SK-MEL-5 (cell line): ENCODE data around the gene ZMPSTE24. TPM values are rescaled to one million over a fixed set of nuclear protein-coding genes. Genes with fewer than 3 reads are reported as not detected.

ENCODE experiments used
- DNase-seq: peaks from one replicate; pipeline ENCODE4 v3.0.0-alpha.2; 2016; ENCODE audit warnings: low read depth, low spot score
- in situ Hi-C: cut with HindIII; loops from 2 replicates; pipeline ENCODE4 v1.10.0; 2016; ENCODE audit warnings: low sequenced_read_pairs, high pct_unique_total_duplicates, low pct_unique_long_range_greater_than_20kb
- total RNA-seq: library from RNA; depleted of rRNA; stranded (reverse); fragments of >200 nt; shearing (Covaris generic); gene quantifications from 2 replicates; pipeline ENCODE4 v1.2.3, GENCODE V29; 2014

The ZMPSTE24 gene
- total RNA-seq, 1 experiment from 2014 or later, result 56.5 TPM

- DNase-seq, result no peak
- in situ Hi-C loops, result no loop called here
Observed at GRCh38 chr1:40252601-40253000, 5.4 kb upstream of the ZMPSTE24 start.

- DNase-seq, result no peak
- in situ Hi-C loops, result no loop called here
Observed at GRCh38 chr1:40255231-40255630, 2.8 kb upstream of the ZMPSTE24 start.

DNA sequence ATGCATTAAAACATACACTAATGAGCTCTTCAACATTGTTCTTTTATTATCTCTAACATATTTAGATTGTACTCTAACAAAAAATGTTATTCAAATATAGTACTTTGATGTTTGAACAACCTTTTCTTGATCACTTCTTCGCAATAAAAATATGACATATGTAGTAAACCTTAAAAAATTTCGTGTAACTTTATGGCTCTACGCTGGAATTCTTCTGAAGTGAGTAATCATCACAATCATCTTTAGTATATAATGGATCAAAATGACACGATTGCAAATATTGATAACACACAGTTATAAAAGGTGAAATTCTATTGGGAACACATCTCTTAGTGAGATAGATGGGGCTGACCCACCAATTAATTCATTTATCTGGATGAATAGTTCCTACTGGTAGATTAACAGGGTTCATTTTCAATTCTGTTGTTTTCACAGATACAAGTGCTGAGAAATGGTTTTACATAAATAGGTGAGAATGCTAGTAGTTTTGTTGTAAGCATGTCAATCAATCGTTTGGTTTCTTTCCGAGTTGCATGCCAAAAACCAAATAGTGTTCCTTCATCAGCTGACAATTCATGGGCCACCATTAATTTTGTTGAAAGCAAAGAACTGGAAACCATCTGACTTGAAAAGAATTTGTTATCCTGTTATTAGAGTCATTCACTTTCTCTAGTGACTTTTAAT is 1.5 kb upstream of the ZMPSTE24 start:
- in situ Hi-C loops, result no loop called here
- DNase-seq, result no peak

DNA sequence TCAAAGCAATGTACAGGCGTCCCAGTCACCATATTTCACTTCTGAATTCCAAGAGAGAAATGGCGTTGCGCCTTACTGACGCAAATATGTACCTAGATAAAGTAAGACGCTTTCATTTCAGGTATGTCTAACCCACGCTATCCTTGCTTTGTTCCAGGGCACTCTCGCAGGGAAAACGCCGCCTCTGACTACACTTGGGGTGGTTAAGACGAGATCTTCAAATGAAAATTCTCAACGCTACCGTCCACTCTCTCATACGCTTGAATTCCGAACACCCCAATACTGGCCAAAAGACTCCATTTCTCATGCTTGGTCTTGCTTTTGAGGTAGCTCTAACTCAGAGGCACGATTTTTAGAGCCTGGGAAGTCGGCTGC is 736 bp upstream of the ZMPSTE24 start:
- in situ Hi-C loops, result no loop called here
- no peak for DNase-seq

- in situ Hi-C loops, result no loop called here
- DNase-seq, result peak; percentile 32
Observed at GRCh38 chr1:40258445-40258769, 371 bp downstream of the ZMPSTE24 start.

DNA sequence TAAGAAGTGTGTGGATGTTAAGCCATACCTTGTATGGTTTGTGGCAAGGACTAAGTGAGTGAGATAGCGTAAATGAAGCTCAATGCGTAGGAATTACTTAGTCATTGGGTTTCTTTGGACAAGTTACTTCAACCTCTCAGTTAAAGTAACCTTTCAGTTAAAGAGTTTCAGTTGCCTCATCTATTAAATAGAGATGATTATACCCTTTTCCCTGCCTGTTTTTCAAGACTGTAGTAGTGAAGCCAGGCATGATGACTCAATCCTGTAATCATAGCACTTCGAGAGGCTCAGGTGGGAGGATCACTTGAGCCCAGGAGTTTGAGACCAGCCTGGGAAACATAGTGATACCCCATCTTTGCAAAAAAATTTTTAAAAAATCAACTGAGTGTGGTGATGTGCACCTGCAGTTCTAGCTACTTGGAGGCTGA is 6.3 kb downstream of the ZMPSTE24 start:
- in situ Hi-C loops, result no loop called here
- no peak for DNase-seq

GRCh38 chr1:40265298-40265697 is 7.3 kb downstream of the ZMPSTE24 start:
- in situ Hi-C loops, result no loop called here
- no peak for DNase-seq

GRCh38 chr1:40265919-40266318 is 7.9 kb downstream of the ZMPSTE24 start:
- no peak for DNase-seq
- in situ Hi-C loops, result no loop called here

- DNase-seq, result no peak
- in situ Hi-C loops, result no loop called here
Observed at GRCh38 chr1:40266786-40267535, 8.9 kb downstream of the ZMPSTE24 start.

DNA sequence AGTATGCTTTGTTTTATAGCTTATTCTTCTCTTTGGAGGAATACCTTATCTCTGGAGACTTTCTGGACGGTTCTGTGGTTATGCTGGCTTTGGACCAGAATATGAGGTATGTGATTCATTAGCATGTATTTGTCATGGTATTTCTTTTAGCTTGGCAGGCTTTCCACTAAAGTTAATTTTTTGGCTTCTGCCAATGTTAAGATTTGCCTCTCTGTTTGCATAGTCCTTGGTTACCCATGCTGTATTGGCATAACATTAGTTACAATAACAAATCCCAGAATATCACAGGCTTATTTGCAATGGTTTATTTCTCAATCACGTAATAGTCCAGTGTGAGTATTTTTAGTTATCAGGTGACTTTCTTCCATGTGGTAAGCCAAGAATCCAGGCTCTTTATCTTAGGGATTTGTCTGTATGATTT is 9.7 kb downstream of the ZMPSTE24 start:
- no peak for DNase-seq
- in situ Hi-C loops, result no loop called here

- in situ Hi-C loops, result no loop called here
- DNase-seq, result no peak
Observed at GRCh38 chr1:40268211-40268610, 10.2 kb downstream of the ZMPSTE24 start.

DNA sequence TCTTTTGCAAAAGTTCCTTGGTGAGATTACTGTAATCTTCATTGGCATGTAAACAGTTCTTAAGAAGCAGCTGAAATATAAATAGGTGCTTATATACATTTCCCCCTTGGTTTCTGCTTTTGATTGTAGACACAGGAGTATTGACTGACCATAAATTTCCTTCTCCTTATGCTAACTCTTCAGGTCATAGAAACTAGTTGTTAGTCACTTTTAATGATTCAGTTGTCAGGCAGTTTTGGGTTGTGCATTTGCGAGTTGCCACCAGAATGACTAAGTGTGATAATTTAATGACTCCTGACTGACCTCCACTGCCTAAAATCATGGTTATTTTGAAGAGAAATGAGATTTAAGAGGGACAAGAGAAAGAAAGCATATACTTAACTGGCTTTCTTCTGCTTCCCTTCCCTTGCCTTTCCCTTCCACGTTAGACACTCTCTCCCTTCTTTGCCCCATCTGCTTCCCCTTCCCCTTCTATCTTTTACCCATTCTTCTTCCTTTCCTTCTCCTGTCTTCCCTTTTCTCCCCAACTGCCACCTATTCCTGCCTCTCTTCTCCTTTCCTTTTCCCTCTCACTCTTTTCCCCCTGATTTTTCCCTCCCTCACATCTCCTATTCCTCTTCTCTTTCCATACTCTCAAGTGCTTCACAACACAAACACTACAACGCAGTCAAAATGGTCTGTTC is 12.3 kb downstream of the ZMPSTE24 start:
- DNase-seq, result no peak
- in situ Hi-C loops, result no loop called here

- DNase-seq, result no peak
- in situ Hi-C loops, result no loop called here
Observed at GRCh38 chr1:40272653-40273213, 14.7 kb downstream of the ZMPSTE24 start.

DNA sequence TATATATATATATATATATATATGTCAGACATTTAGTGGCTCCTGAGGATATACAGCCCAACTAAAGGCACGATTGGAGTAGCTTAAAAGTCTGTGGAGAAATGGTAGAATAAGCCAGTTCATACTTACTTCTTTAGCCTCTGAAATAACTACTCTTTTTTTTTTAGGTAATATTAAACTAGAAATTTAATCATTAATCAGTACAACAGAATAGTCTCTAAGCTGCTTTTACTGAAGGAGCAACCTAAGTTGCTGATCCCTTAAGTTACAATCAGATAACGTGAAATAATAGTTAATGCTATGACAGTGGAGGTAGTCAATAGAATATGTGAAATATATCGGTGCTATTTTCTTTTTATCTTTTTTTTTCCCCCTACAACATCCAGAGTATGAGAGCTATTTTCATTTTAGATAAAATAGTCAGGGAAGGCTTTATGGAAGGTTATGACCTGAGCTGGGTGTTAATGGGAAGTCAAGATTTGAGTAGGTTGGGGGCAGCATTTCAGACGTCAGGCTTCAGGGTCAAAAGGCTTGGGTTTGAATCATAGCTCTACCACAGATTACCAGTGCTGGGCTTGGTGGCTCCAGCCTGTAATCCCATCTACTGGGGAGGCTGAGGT is 15.6 kb downstream of the ZMPSTE24 start:
- in situ Hi-C loops, result no loop called here
- DNase-seq, result no peak

GRCh38 chr1:40274331-40274730 is 16.3 kb downstream of the ZMPSTE24 start:
- no peak for DNase-seq
- in situ Hi-C loops, result no loop called here

GRCh38 chr1:40276122-40276521 is 18.1 kb downstream of the ZMPSTE24 start:
- DNase-seq, result no peak

DNA sequence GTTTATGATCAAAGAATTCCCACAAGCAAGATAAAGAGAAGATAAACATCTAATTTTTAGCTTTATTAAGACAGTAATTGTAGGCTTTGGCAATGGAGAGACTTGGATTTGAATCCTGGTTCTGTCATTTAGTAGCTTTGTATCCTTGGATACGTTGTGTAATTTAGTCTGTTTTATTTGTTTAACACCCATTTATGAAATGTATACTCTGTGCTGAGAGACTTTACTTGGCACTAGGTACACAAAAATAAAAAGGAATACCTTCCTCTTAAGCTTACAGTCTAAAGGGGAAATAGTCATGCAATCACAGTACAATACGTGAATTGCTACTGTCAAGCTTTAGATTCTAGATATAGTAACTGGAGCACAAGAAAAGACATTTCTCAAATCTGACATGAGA is 23.8 kb downstream of the ZMPSTE24 start:
- DNase-seq, result no peak
- in situ Hi-C loops, result no loop called here

More at GRCh38 chr1:40276122-40276521, 18.1 kb downstream of the ZMPSTE24 start:
- in situ Hi-C loops, result no loop called here

- in situ Hi-C loops, result no loop called here
- DNase-seq, result no peak
Observed at GRCh38 chr1:40291293-40291692, 33.3 kb downstream of the ZMPSTE24 start.
